Osteocyte (in vitro differentiated cells): ENCODE results near the gene PRR20G. TPM values are rescaled to one million over a fixed set of nuclear protein-coding genes. Genes with fewer than 3 reads are reported as not detected.

ENCODE experiments used
- DNase-seq: peaks from one replicate; pipeline ENCODE4 v3.0.0; 2021; ENCODE audit warnings: mixed read lengths; ENCODE audit not compliant: unreplicated experiment; ENCODE audit errors: extremely low spot score
- H3K27ac Mint-ChIP-seq: one replicate; pipeline ENCODE4 v1.8.0; 2021; ENCODE audit warnings: mild to moderate bottlenecking, mixed read lengths; ENCODE audit not compliant: unreplicated experiment
- H3K27me3 Mint-ChIP-seq: one replicate; pipeline ENCODE4 v1.8.0; 2021; ENCODE audit warnings: mixed read lengths; ENCODE audit not compliant: unreplicated experiment
- H3K36me3 Mint-ChIP-seq: one replicate; pipeline ENCODE4 v1.8.0; 2021; ENCODE audit warnings: mixed read lengths; ENCODE audit not compliant: unreplicated experiment
- H3K4me1 Mint-ChIP-seq: one replicate; pipeline ENCODE4 v1.8.0; 2021; ENCODE audit warnings: mixed read lengths; ENCODE audit not compliant: unreplicated experiment
- H3K4me3 Mint-ChIP-seq: one replicate; pipeline ENCODE4 v1.8.0; 2021; ENCODE audit warnings: mild to moderate bottlenecking, moderate library complexity, mixed read lengths; ENCODE audit not compliant: unreplicated experiment
- H3K9me3 Mint-ChIP-seq: one replicate; pipeline ENCODE4 v1.8.0; 2021; ENCODE audit warnings: mixed read lengths; ENCODE audit not compliant: unreplicated experiment
- CTCF ChIP-seq: fragments of 200-600 bp; sonication (generic); IDR thresholded peaks from 2 replicates; pipeline ENCODE4 v1.5.0; 2021; ENCODE audit warnings: antibody characterized with exemption, mild to moderate bottlenecking, moderate library complexity
- total RNA-seq: library from RNA; stranded (reverse); gene quantifications from 2 replicates; pipeline ENCODE4 v1.2.1, GENCODE V29; 2021

The PRR20G gene
- total RNA-seq, 1 donor from 2014 or later, result not detected

GRCh38 chr3:127307916-127308315 lies 20.1 kb upstream of the PRR20G start:
- Mint-ChIP-seq H3K27ac (no peak overlapping the region), H3K4me3 (no peak overlapping the region), H3K36me3 (no peaks in the 10 kb centered on the region), H3K9me3 (no peaks in the 10 kb centered on the region), H3K27me3 (peaks cover 22% of the 10 kb centered on the region), H3K4me1 (no peaks in the 10 kb centered on the region)
- TF ChIP-seq CTCF, result no peak
- no peak for DNase-seq

DNA sequence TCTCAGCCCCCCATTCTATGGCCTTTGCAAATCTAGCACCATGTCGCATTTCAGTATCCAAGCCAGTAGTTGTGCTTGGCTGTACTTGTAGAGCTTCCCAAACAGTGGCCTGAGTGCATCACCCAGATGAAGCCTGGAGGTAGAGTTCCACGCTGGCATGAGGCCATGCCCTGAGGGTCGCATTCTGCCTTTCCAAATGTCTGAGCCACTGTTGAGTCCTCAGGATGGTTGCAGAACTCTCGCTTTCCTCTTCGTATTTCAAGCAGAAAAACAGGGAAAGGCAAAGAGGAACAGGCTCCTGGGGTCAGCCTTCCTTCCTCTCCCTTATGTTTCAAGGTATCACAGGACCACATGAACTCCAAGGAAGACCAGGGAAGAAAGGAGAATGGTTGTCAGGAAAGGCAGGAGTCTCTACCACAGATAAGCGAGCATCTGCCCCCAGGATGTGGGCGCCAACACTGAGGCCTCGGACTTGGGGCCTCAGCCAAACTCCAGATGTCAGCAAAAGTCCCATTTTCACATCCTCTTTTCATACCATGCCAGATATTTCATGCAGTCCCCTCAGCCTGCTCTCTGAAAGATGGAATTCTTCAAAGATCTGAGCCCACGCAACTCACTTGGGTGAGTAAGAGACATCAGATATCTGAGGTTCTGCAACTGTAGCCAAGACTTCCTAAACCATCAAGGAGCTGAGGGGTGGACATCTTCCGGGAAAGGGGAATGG lies 19.4 kb upstream of the PRR20G start:
- no peak overlapping the region for H3K4me3 Mint-ChIP-seq
- H3K4me1 Mint-ChIP-seq, result no peaks in the 10 kb centered on the region
- no peak overlapping the region for H3K27ac Mint-ChIP-seq
- TF ChIP-seq CTCF, result no peak
- no peaks in the 10 kb centered on the region for H3K9me3 Mint-ChIP-seq
- peaks cover 21% of the 10 kb centered on the region for H3K27me3 Mint-ChIP-seq
- no peaks in the 10 kb centered on the region for H3K36me3 Mint-ChIP-seq
- no peak for DNase-seq

- no peaks in the 10 kb centered on the region for H3K4me1 Mint-ChIP-seq
- DNase-seq, result no peak
- no peak overlapping the region for H3K4me3 Mint-ChIP-seq
- H3K27ac Mint-ChIP-seq, result no peak overlapping the region
- no peak for TF ChIP-seq CTCF
- no peaks in the 10 kb centered on the region for H3K9me3 Mint-ChIP-seq
- H3K36me3 Mint-ChIP-seq, result no peaks in the 10 kb centered on the region
- H3K27me3 Mint-ChIP-seq, result peaks cover 19% of the 10 kb centered on the region
Observed at GRCh38 chr3:127306361-127307111, 18.7 kb upstream of the PRR20G start.

- no peak for DNase-seq
- no peaks in the 10 kb centered on the region for H3K9me3 Mint-ChIP-seq
- peaks cover 25% of the 10 kb centered on the region for H3K27me3 Mint-ChIP-seq
- no peaks in the 10 kb centered on the region for H3K4me1 Mint-ChIP-seq
- H3K36me3 Mint-ChIP-seq, result no peaks in the 10 kb centered on the region
- no peak overlapping the region for H3K27ac Mint-ChIP-seq
- no peak for TF ChIP-seq CTCF
- no peak overlapping the region for H3K4me3 Mint-ChIP-seq
Observed at GRCh38 chr3:127305499-127306060, 17.7 kb upstream of the PRR20G start.

DNA sequence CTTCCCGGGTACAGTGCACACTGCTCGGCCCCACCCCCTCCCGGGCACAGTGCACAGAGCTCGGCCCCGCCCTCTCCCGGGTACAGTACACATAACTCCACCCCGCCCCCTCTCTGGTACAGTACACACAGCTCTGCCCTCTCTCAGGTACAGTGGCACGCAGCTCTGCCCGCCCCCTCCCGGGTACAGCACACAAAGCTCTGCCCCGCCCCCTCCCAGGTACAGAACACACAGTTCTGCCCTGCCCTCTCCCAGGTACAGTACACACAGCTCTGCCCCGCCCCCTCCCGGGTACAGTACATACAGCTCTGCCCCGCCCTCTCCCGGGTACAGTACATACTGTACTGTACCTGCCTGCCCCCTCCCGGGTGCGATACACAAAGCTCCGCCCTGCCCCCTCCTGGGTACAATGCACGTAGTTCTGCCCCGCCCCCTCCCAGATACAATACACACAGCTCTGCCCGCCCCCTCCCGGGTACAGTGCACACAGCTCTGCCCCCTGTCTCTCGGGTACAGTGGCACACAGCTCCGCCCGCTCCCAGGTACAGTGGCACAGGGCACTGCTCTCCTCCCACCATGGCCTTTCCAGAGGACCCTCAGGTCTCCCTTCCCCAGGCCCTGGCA lies 16.4 kb upstream of the PRR20G start:
- DNase-seq, result no peak
- no peak overlapping the region for H3K27ac Mint-ChIP-seq
- peaks cover 26% of the 10 kb centered on the region for H3K27me3 Mint-ChIP-seq
- H3K4me1 Mint-ChIP-seq, result no peaks in the 10 kb centered on the region
- H3K36me3 Mint-ChIP-seq, result no peaks in the 10 kb centered on the region
- no peak for TF ChIP-seq CTCF
- no peak overlapping the region for H3K4me3 Mint-ChIP-seq
- H3K9me3 Mint-ChIP-seq, result no peaks in the 10 kb centered on the region
